Activated CD8-positive, alpha-beta T cell treated with anti-CD3 and anti-CD28 coated beads for 36 hours (primary cell): Measurements from ENCODE around the gene MPO. TPM values are rescaled to one million over a fixed set of nuclear protein-coding genes. Genes with fewer than 3 reads are reported as not detected.

Experiments
- ATAC-seq: fragments of 200-7000 bp; cut with Tn5 transposase; one replicate; pipeline ENCODE4 v1.10.0; 2021; ENCODE audit warnings: mild to moderate bottlenecking, moderate library complexity
- CTCF ChIA-PET: fragments of 350-600 bp; sonication (Branson Sonifier 250); formaldehyde crosslinking; loops from one replicate; lab custom pipeline; 2021; ENCODE audit warnings: antibody characterized with exemption; lab: Charles Lee
- POLR2A ChIA-PET: fragments of 350-600 bp; sonication (Branson Sonifier 250); formaldehyde crosslinking; loops from one replicate; lab custom pipeline; 2021; ENCODE audit warnings: antibody characterized with exemption; lab: Charles Lee
- DNase-seq: peaks from one replicate; pipeline ENCODE4 v3.0.0-alpha.2; 2020
- H3K27ac Mint-ChIP-seq: one replicate; pipeline ENCODE4 v1.8.0; 2021; ENCODE audit warnings: mild to moderate bottlenecking, mixed read lengths
- H3K27me3 Mint-ChIP-seq: one replicate; pipeline ENCODE4 v1.8.0; 2021; ENCODE audit warnings: mixed read lengths
- H3K36me3 Mint-ChIP-seq: one replicate; pipeline ENCODE4 v1.8.0; 2021; ENCODE audit warnings: low read depth, mixed read lengths
- H3K4me1 Mint-ChIP-seq: one replicate; pipeline ENCODE4 v1.8.0; 2021; ENCODE audit warnings: low read depth, mixed read lengths
- H3K4me3 Mint-ChIP-seq: one replicate; pipeline ENCODE4 v1.8.0; 2021; ENCODE audit warnings: mild to moderate bottlenecking, moderate library complexity, mixed read lengths
- H3K9me3 Mint-ChIP-seq: one replicate; pipeline ENCODE4 v1.8.0; 2021; ENCODE audit warnings: mixed read lengths
- CTCF ChIP-seq: fragments of 200-600 bp; IDR thresholded peaks from one replicate; pipeline ENCODE4 v1.8.0; 2022; ENCODE audit warnings: antibody characterized with exemption, mild to moderate bottlenecking
- intact Hi-C: fragments of 100-400 bp; cut with micrococcal nuclease; formaldehyde crosslinking; loops from one replicate; pipeline ENCODE4 v1.10.0; 2022
- total RNA-seq, 2 experiments: library from RNA; stranded (reverse); gene quantifications; one replicate each; pipeline ENCODE4 v1.2.3, GENCODE V29; 2021

The MPO gene
- total RNA-seq, 2 experiments from 2014 or later = not detected

- H3K36me3 Mint-ChIP-seq = peaks cover under 1% of the 10 kb centered on the region
- ChIA-PET CTCF (interaction anchor here (0.6 to 4.7 kb wide), 15 partner anchors 12 to 190 kb away, joined by 3 to 45 read pairs (median 7); no protein-coding TSS in a partner anchor), POLR2A (no interaction called here)
- H3K4me1 Mint-ChIP-seq = peaks cover 2% of the 10 kb centered on the region
- no peak for DNase-seq
- H3K4me3 Mint-ChIP-seq = no peak overlapping the region
- TF ChIP-seq CTCF = no peak
- no peak overlapping the region for H3K27ac Mint-ChIP-seq
- no peaks in the 10 kb centered on the region for H3K9me3 Mint-ChIP-seq
- ATAC-seq = no peak
- H3K27me3 Mint-ChIP-seq = no peaks in the 10 kb centered on the region
- intact Hi-C loops = loop anchor here (5.0 kb wide), 1 partner anchor 144 kb away; no protein-coding TSS in a partner anchor
These were observed 22.3 kb upstream of the MPO start for GRCh38 chr17:58302919-58303585.

DNA sequence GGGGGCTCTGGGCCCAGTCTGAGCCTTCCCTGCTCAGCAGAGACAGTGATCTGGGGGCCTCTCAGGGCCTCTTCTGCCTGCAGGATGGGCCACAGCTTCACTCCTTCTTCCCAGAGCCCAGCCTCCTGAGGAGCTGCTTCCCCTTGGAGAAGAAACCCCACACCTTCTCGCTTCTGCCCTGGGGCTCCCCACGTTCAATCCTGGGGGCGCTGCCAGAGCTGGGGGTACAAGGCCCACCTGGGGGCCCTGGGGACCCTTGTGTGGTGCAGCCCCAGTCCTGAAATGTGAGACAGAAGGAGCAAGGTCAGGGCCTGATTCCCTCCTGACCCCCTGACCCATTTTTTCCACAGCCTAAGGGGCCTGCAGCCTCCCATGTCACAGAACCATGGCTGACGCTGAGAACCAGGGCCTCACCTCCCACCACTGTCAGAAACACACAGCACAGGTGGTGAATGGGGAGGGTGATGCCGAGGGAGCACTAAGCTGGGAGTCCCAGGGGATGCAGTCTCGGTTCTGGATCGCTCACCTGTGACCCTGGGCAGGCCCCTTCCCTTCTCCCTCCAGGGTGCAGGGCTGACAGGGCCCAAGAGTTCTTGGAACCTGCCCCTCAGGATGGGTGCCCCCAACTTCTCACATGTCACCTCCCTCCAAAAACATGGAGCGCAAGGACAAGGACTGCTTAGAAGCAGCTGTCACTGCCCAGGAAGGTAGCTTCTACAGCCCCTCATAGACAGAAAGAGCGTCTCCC is 21.6 kb upstream of the MPO start:
- no peaks in the 10 kb centered on the region for H3K27me3 Mint-ChIP-seq
- ChIA-PET POLR2A (interaction anchor here (0.6 kb wide), 1 partner anchor 42 kb away, joined by 3 read pairs; no protein-coding TSS in a partner anchor), CTCF (interaction anchor here (0.6 to 4.7 kb wide), 5 partner anchors 13 to 131 kb away, joined by 3 to 45 read pairs (median 9); no protein-coding TSS in a partner anchor)
- no peak for ATAC-seq
- H3K4me3 Mint-ChIP-seq = no peak overlapping the region
- H3K27ac Mint-ChIP-seq = no peak overlapping the region
- H3K36me3 Mint-ChIP-seq = no peaks in the 10 kb centered on the region
- no peak for TF ChIP-seq CTCF
- no peak for DNase-seq
- no peaks in the 10 kb centered on the region for H3K9me3 Mint-ChIP-seq
- intact Hi-C loops = loop anchor here (5.0 kb wide), 1 partner anchor 145 kb away; no protein-coding TSS in a partner anchor
- peaks cover 2% of the 10 kb centered on the region for H3K4me1 Mint-ChIP-seq

- Mint-ChIP-seq H3K36me3 (no peaks in the 10 kb centered on the region), H3K27me3 (no peaks in the 10 kb centered on the region), H3K4me3 (no peak overlapping the region), H3K9me3 (no peaks in the 10 kb centered on the region), H3K27ac (no peak overlapping the region), H3K4me1 (peaks cover 2% of the 10 kb centered on the region)
- no peak for DNase-seq
- intact Hi-C loops = loop anchor here (5.0 kb wide), 1 partner anchor 146 kb away; no protein-coding TSS in a partner anchor
- POLR2A ChIA-PET = interaction anchor here (0.6 kb wide), 1 partner anchor 42 kb away, joined by 3 read pairs; no protein-coding TSS in a partner anchor
- CTCF ChIA-PET = interaction anchor here (1.2 to 4.7 kb wide), 4 partner anchors 14 to 52 kb away, joined by 3 to 45 read pairs (median 12); no protein-coding TSS in a partner anchor
- TF ChIP-seq CTCF = no peak
- no peak for ATAC-seq
These were observed 20.9 kb upstream of the MPO start for GRCh38 chr17:58301504-58302150.

DNA sequence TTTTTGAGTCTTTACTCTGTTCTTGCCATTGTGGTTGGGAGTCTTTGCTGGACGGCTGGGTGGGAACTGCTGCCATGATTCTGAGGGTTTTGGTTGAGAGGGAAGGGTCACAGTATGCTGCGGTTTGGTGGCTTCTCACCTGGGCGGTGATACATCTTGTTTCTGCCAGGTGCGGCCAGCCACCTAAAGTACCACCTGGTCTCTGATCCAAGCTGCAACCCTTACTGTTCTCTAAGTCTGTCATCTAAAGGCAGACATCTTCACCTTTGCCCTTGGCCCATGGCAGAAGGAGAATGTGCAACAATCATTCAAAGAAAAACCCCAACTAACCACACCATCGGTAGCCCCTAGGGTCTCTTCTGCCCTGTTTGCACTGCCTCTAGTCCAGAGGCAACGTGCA is 19.6 kb upstream of the MPO start:
- DNase-seq (no peak), ATAC-seq (no peak)
- CTCF ChIA-PET = interaction anchor here (1.7 kb wide), 1 partner anchor 17 kb away, joined by 6 read pairs; no protein-coding TSS in a partner anchor
- Mint-ChIP-seq H3K4me1 (peaks cover 2% of the 10 kb centered on the region), H3K36me3 (no peaks in the 10 kb centered on the region), H3K27ac (no peak overlapping the region), H3K9me3 (no peaks in the 10 kb centered on the region), H3K27me3 (no peaks in the 10 kb centered on the region), H3K4me3 (no peak overlapping the region)
- POLR2A ChIA-PET = no interaction called here
- intact Hi-C loops = loop anchor here (5.0 kb wide), 1 partner anchor 147 kb away; no protein-coding TSS in a partner anchor
- no peak for TF ChIP-seq CTCF
